HepG2 (cell line): ENCODE results near the gene PALM. TPM values are rescaled to one million over a fixed set of nuclear protein-coding genes. Genes with fewer than 3 reads are reported as not detected.

Experiments
- ARNTL ChIP-seq: sonication (generic); formaldehyde crosslinking; IDR thresholded peaks from 2 replicates; pipeline ENCODE4 v1.4.0; 2020; ENCODE audit warnings: mild to moderate bottlenecking, missing genetic modification reagents
- MTA3 ChIP-seq: sonication (generic); formaldehyde crosslinking; IDR thresholded peaks from 2 replicates; pipeline ENCODE4 v1.4.0; 2020; ENCODE audit warnings: missing genetic modification reagents
- NBN ChIP-seq: fragments of 450-650 bp; conservative IDR thresholded peaks from 2 replicates; pipeline ENCODE4 v1.6.1; 2017
- NFKBIZ ChIP-seq: IDR thresholded peaks from 2 replicates; pipeline ENCODE4 v1.6.1; 2018; ENCODE audit warnings: missing genetic modification reagents, missing compliant biosample characterization
- POLR2G ChIP-seq: fragments of 200-400 bp; formaldehyde crosslinking; IDR thresholded peaks from 2 replicates; pipeline ENCODE4 v1.6.1; 2018; ENCODE audit warnings: mild to moderate bottlenecking, low read depth, low read length, moderate library complexity
- STAT5B ChIP-seq: sonication (generic); formaldehyde crosslinking; IDR thresholded peaks from 2 replicates; pipeline ENCODE4 v1.4.0; 2020; ENCODE audit warnings: missing genetic modification reagents
- TBP ChIP-seq: sonication (generic); formaldehyde crosslinking; IDR thresholded peaks from 2 replicates; pipeline ENCODE4 v1.5.0; 2020; ENCODE audit warnings: missing genetic modification reagents
- ZBTB40 ChIP-seq, 2 experiments: fragments of 450-650 bp in 1 of 2; sonication (generic) in 1 of 2; formaldehyde crosslinking in 1 of 2; IDR thresholded peaks; 2 replicates each; pipeline versions ENCODE4 v1.6.1 to v1.8.0; 2016 to 2022; ENCODE audit warnings: antibody characterized with exemption in 1 of 2, mild to moderate bottlenecking in 1 of 2, missing genetic modification reagents in 1 of 2
- ZFY ChIP-seq: sonication (generic); formaldehyde crosslinking; IDR thresholded peaks from 2 replicates; pipeline ENCODE4 v1.4.0; 2020; ENCODE audit warnings: missing genetic modification reagents
- ZNF251 ChIP-seq: sonication (generic); formaldehyde crosslinking; IDR thresholded peaks from 2 replicates; pipeline ENCODE4 v1.9.0; 2021; ENCODE audit warnings: mild to moderate bottlenecking, missing genetic modification reagents
- ZNF34 ChIP-seq: sonication (generic); formaldehyde crosslinking; IDR thresholded peaks from 2 replicates; pipeline ENCODE4 v1.4.0; 2020; ENCODE audit warnings: mild to moderate bottlenecking, missing genetic modification reagents, borderline replicate concordance
- ZNF576 ChIP-seq: sonication (generic); formaldehyde crosslinking; IDR thresholded peaks from 2 replicates; pipeline ENCODE4 v1.4.0; 2020; ENCODE audit warnings: mild to moderate bottlenecking, missing genetic modification reagents
- ZNF644 ChIP-seq: IDR thresholded peaks from 2 replicates; pipeline ENCODE4 v1.6.1; 2016; ENCODE audit warnings: low read depth
- ZNF704 ChIP-seq: sonication (generic); formaldehyde crosslinking; IDR thresholded peaks from 2 replicates; pipeline ENCODE4 v1.8.1; 2023; ENCODE audit warnings: mild to moderate bottlenecking, inconsistent platforms, moderate library complexity, missing genetic modification reagents, borderline replicate concordance
- ZNF788 ChIP-seq: sonication (generic); formaldehyde crosslinking; IDR thresholded peaks from 2 replicates; pipeline ENCODE4 v1.5.0; 2020; ENCODE audit warnings: mild to moderate bottlenecking, missing genetic modification reagents, borderline replicate concordance
- polyA plus RNA-seq, 8 experiments: library from polyadenylated mRNA; depleted of rRNA in 3 of 8; stranded (reverse) in 7 of 8; unstranded in 1 of 8; fragments of >200 nt; fragmentation: Illumina TruSeq in 4 of 8; extraction: Trizol in 4 of 8; gene quantifications; 2 replicates each; pipeline versions ENCODE4 v1.2.1 to v1.2.3, GENCODE V29; 2011 to 2016; ENCODE audit warnings: low read depth in 4 of 8, missing spikeins in 1 of 8, mixed read lengths in 1 of 8; ENCODE audit not compliant: insufficient read depth in 1 of 8
- total RNA-seq, 5 experiments: library from RNA; depleted of rRNA; stranded (reverse); fragments of >200 nt; fragmentation: Illumina TruSeq; extraction: Trizol; gene quantifications; 2 replicates each; pipeline ENCODE4 v1.2.3, GENCODE V29; 2016; ENCODE audit warnings: low read depth in 1 of 5
- TF ChIP-seq, protein P1 (sequence below): sonication (generic); formaldehyde crosslinking; conservative IDR thresholded peaks from 2 replicates; pipeline ENCODE4 v1.8.0; 2022; ENCODE audit warnings: low read depth, missing genetic modification reagents

The PALM gene
- total and polyA plus RNA-seq, 2 of the 13 experiments (the other 11 are each of a cell fraction or from before 2014, with no cell fraction given), result 4.0 to 9.7 TPM

DNA sequence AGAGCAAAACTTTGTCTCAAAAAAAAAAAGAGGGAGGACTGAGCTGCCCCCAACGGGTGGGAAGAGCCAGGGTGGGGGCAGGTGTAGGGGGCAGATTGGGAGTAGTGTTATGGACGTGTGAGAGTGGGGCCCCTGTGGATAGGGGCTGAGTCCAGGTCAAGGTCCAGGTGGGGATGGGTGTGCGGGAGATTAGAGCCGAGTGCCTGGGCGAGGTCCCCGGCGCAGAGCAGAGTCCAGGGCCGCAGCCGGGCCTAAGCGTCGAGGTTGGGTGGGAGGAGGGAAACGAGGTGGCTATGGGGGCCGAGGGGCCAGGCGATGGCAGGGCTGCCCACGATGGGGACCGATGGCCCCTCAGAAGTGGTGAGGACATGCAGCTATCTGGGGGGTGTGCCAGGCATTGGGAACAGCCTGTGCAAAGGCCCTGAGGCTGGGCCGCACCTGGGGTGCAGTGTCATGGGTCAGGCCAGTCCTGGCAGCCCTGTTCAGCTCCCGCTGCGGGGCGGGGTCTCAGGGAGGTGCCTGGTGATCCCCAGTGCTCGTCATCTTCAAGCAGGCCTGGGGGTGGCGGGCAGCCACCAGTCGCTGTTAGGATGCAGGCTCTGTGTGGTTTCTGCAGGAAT is 29.9 kb downstream of the PALM start (continued):
- TF ChIP-seq, protein P1, sequence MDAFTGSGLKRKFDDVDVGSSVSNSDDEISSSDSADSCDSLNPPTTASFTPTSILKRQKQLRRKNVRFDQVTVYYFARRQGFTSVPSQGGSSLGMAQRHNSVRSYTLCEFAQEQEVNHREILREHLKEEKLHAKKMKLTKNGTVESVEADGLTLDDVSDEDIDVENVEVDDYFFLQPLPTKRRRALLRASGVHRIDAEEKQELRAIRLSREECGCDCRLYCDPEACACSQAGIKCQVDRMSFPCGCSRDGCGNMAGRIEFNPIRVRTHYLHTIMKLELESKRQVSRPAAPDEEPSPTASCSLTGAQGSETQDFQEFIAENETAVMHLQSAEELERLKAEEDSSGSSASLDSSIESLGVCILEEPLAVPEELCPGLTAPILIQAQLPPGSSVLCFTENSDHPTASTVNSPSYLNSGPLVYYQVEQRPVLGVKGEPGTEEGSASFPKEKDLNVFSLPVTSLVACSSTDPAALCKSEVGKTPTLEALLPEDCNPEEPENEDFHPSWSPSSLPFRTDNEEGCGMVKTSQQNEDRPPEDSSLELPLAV (CRISPR knock-in tag), result no peak
- no peak for TF ChIP-seq ZNF34 (CRISPR knock-in tag)
- peak; percentile 78; the same call in 1 of the 2 replicates for TF ChIP-seq ZNF644 (CRISPR knock-in tag)
- TF ChIP-seq NFKBIZ (CRISPR knock-in tag), result 0 out of 2 replicates have a peak, but pooled peaks have one; percentile 74
- TF ChIP-seq ZNF788, result peak; percentile 85; the same call in 1 of the 2 replicates
- TF ChIP-seq STAT5B (CRISPR knock-in tag), result peak; percentile 70; the same call in 1 of the 2 replicates
- TF ChIP-seq ZNF704 (CRISPR knock-in tag), result peak; percentile 34; the same call in 1 of the 2 replicates
- no peak for TF ChIP-seq TBP (CRISPR knock-in tag)
- peak; percentile 59; the same call in 1 of the 2 replicates for TF ChIP-seq POLR2G
- TF ChIP-seq ZBTB40 (IDR thresholded peaks at IDR 0.05), result no peak
- peak; percentile 78 for TF ChIP-seq ZBTB40 (CRISPR knock-in tag; IDR thresholded peaks at IDR 0.05)
- peak; percentile 83 for TF ChIP-seq ZFY (CRISPR knock-in tag)
- TF ChIP-seq NBN, result no peak
- 0 out of 2 replicates have a peak, but pooled peaks have one; percentile 50 for TF ChIP-seq ZNF251
- no peak for TF ChIP-seq MTA3
- peak; percentile 93 for TF ChIP-seq ARNTL
- TF ChIP-seq ZNF576 (CRISPR knock-in tag), result no peak
